GM23338 (cell line): Measurements from ENCODE around the gene H2BW2. TPM values are rescaled to one million over a fixed set of nuclear protein-coding genes. Genes with fewer than 3 reads are reported as not detected.
"Not testable (repeated sequence)": the region's sequence is repeated elsewhere in the genome, so short reads cannot be mapped to it uniquely, and the experiment has no call there.

Source experiments
- ATAC-seq: fragments of 200-7000 bp; cut with Tn5 transposase; 3 replicates; pipeline ENCODE4 v1.9.1; 2020
- DNase-seq: peaks from one replicate; pipeline ENCODE4 v3.0.0-alpha.2; 2015; ENCODE audit warnings: low spot score
- H2AFZ ChIP-seq: fragments of 200-600 bp; sonication (generic); 2 replicates; pipeline ENCODE4 v1.8.0; 2016; ENCODE audit warnings: antibody characterized with exemption, mild to moderate bottlenecking, moderate library complexity
- H3F3A ChIP-seq: fragments of 200-600 bp; sonication (generic); replicated peaks from 2 replicates; pipeline ENCODE4 v1.8.0; 2017; ENCODE audit warnings: antibody characterized with exemption, mixed run types, low read depth
- H3K27ac ChIP-seq: fragments of 200-600 bp; sonication (generic); 2 replicates; pipeline ENCODE4 v1.6.1; 2016; ENCODE audit warnings: low read depth
- H3K27me3 ChIP-seq: fragments of 200-600 bp; sonication (generic); 2 replicates; pipeline ENCODE4 v1.8.0; 2016; ENCODE audit warnings: mild to moderate bottlenecking, mixed run types, moderate library complexity; ENCODE audit not compliant: insufficient read depth
- H3K36me3 ChIP-seq: fragments of 200-600 bp; sonication (generic); 2 replicates; pipeline ENCODE4 v1.8.0; 2016; ENCODE audit warnings: mild to moderate bottlenecking; ENCODE audit not compliant: insufficient read depth
- H3K4me1 ChIP-seq: fragments of 200-600 bp; sonication (generic); 2 replicates; pipeline ENCODE4 v1.8.0; 2016; ENCODE audit warnings: mild to moderate bottlenecking, moderate library complexity; ENCODE audit not compliant: insufficient read depth
- H3K4me2 ChIP-seq: fragments of 200-600 bp; sonication (generic); 2 replicates; pipeline ENCODE4 v1.7.1; 2017; ENCODE audit warnings: mixed run types
- H3K4me3 ChIP-seq: fragments of 200-600 bp; sonication (generic); 2 replicates; pipeline ENCODE4 v1.6.1; 2016; ENCODE audit warnings: mixed run types
- H3K79me2 ChIP-seq: fragments of 200-600 bp; sonication (generic); replicated peaks from 2 replicates; pipeline ENCODE4 v1.8.0; 2017; ENCODE audit warnings: mild to moderate bottlenecking; ENCODE audit not compliant: insufficient read depth
- H3K9me2 ChIP-seq: fragments of 200-600 bp; sonication (generic); 2 replicates; pipeline ENCODE4 v1.8.0; 2017; ENCODE audit not compliant: insufficient read depth
- H4K20me1 ChIP-seq: fragments of 200-600 bp; sonication (generic); replicated peaks from 2 replicates; pipeline ENCODE4 v1.8.0; 2017; ENCODE audit warnings: mild to moderate bottlenecking; ENCODE audit not compliant: insufficient read depth
- H3K27ac Mint-ChIP-seq: 2 replicates; pipeline ENCODE4 v1.8.0; 2020; ENCODE audit warnings: inconsistent platforms, mild to moderate bottlenecking, moderate library complexity, mixed read lengths
- H3K27me3 Mint-ChIP-seq: 3 replicates; pipeline ENCODE4 v1.8.0; 2022; ENCODE audit warnings: low read depth, mild to moderate bottlenecking, moderate library complexity, mixed read lengths, inconsistent platforms; ENCODE audit not compliant: insufficient read depth, poor library complexity
- H3K36me3 Mint-ChIP-seq: 3 replicates; pipeline ENCODE4 v1.8.0; 2021; ENCODE audit warnings: low read depth, mild to moderate bottlenecking, inconsistent platforms, moderate library complexity, mixed read lengths
- H3K4me1 Mint-ChIP-seq: 3 replicates; pipeline ENCODE4 v1.8.0; 2020; ENCODE audit warnings: mild to moderate bottlenecking, inconsistent platforms, mixed read lengths
- H3K4me3 Mint-ChIP-seq: 3 replicates; pipeline ENCODE4 v1.8.0; 2021; ENCODE audit warnings: moderate library complexity, mild to moderate bottlenecking, inconsistent platforms, mixed read lengths
- H3K9me3 Mint-ChIP-seq: 3 replicates; pipeline ENCODE4 v1.8.0; 2020; ENCODE audit warnings: moderate library complexity, mild to moderate bottlenecking, inconsistent platforms, mixed read lengths
- ETS1 ChIP-seq: IDR thresholded peaks from 2 replicates; pipeline ENCODE4 v1.6.1; 2016; ENCODE audit warnings: antibody characterized with exemption
- NANOG ChIP-seq: IDR thresholded peaks from 2 replicates; pipeline ENCODE4 v1.6.1; 2016; ENCODE audit warnings: antibody characterized with exemption, borderline replicate concordance
- POLR2AphosphoS5 ChIP-seq: IDR thresholded peaks from 2 replicates; pipeline ENCODE4 v1.6.1; 2016; ENCODE audit warnings: antibody characterized with exemption, low read depth
- STAT1 ChIP-seq: IDR thresholded peaks from one replicate; pipeline ENCODE4 v1.6.1; 2016; ENCODE audit warnings: antibody characterized with exemption; ENCODE audit not compliant: unreplicated experiment
- ZNF114 ChIP-seq: fragments of 250-450 bp; sonication (Bioruptor Pico); IDR thresholded peaks from 2 replicates; pipeline ENCODE4 v1.5.0; 2020; ENCODE audit warnings: mild to moderate bottlenecking, moderate library complexity
- polyA plus RNA-seq: library from polyadenylated mRNA; unstranded; fragments of >200 nt; fragmentation: Nextera tagmentation; extraction: Ambion mirVana; gene quantifications from 2 replicates; pipeline ENCODE4 v1.2.1, GENCODE V29; 2016
- total RNA-seq: library from RNA; depleted of rRNA; stranded (reverse); fragments of >200 nt; shearing (Covaris generic); gene quantifications from 2 replicates; pipeline ENCODE4 v1.2.3, GENCODE V29; 2014
- TF ChIP-seq, protein P1 (sequence below), 2 experiments: fragments of 200-600 bp in 1 of 2; sonication (generic) in 1 of 2; conservative IDR thresholded peaks; 2 replicates each; pipeline versions ENCODE4 v1.5.1 to v1.6.1; 2016 to 2017; ENCODE audit warnings: antibody characterized with exemption in 2 of 2, low read depth in 2 of 2, mild to moderate bottlenecking in 2 of 2, moderate library complexity in 1 of 2

H2BW2 gene
- total and polyA plus RNA-seq, 2 experiments from 2014 or later = 0.16 TPM; not detected in 1

- H2AFZ ChIP-seq, H3K27me3 Mint-ChIP-seq, H3K27me3 ChIP-seq, H3K4me1 ChIP-seq, H3K9me2 ChIP-seq, H3K4me1 Mint-ChIP-seq, H3K36me3 ChIP-seq, H3K36me3 Mint-ChIP-seq, H3K4me3 ChIP-seq, H3K79me2 ChIP-seq, DNase-seq, H3K27ac ChIP-seq, H4K20me1 ChIP-seq, H3F3A ChIP-seq, H3K4me2 ChIP-seq, ATAC-seq, H3K9me3 Mint-ChIP-seq, H3K27ac Mint-ChIP-seq, H3K4me3 Mint-ChIP-seq: not testable (repeated sequence)
These were observed 38.1 kb downstream of the H2BW2 start for GRCh38 chrX:104077854-104078253.

DNA sequence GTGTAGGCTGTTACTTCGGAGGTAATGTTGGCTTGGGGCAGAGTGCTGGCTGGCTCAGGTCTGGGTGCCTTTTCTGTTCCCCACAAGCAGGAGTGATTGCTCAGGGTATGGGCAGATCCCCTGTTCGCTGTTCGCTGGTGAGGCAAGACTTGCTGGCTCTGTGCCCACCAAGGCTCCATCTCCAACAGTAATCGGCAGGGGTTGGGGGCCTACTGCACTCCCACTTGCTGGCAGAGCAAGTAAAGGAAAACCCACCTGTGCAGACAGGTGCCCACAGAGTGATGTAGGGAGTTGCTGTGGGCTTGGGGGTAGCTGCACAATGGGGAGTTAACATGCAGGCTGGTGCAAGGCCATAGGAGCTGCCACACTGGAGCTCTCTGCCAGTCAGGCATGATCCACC, 44.3 kb downstream of the H2BW2 start:
- H3K27me3 Mint-ChIP-seq = no peaks in the 10 kb centered on the region
- Histone ChIP-seq H4K20me1 (no peaks in the 10 kb centered on the region), H3K27ac (no peak overlapping the region), H3K4me2 (no peak overlapping the region), H2AFZ (no peak overlapping the region), H3K79me2 (no peaks in the 10 kb centered on the region), H3K4me1 (no peaks in the 10 kb centered on the region), H3K4me3 (no peak overlapping the region), H3K27me3 (no peaks in the 10 kb centered on the region), H3F3A (no peaks in the 10 kb centered on the region), H3K9me2 (no peaks in the 10 kb centered on the region), H3K36me3 (no peaks in the 10 kb centered on the region)
- no peak overlapping the region for H3K27ac Mint-ChIP-seq
- H3K4me3 Mint-ChIP-seq = no peak overlapping the region
- H3K9me3 Mint-ChIP-seq = no peaks in the 10 kb centered on the region
- TF ChIP-seq ETS1 (no peak), STAT1 (no peak)
- ATAC-seq = no peak
- no peak for DNase-seq
- H3K36me3 Mint-ChIP-seq = no peaks in the 10 kb centered on the region
- no peaks in the 10 kb centered on the region for H3K4me1 Mint-ChIP-seq

GRCh38 chrX:104084534-104085277, 45.0 kb downstream of the H2BW2 start:
- Histone ChIP-seq H2AFZ (no peak overlapping the region), H3K4me1 (no peaks in the 10 kb centered on the region), H3K27me3 (no peaks in the 10 kb centered on the region), H3K36me3 (no peaks in the 10 kb centered on the region), H3K4me3 (no peak overlapping the region), H3K4me2 (no peak overlapping the region), H3K79me2 (no peaks in the 10 kb centered on the region), H3K27ac (no peak overlapping the region), H4K20me1 (no peaks in the 10 kb centered on the region), H3F3A (no peaks in the 10 kb centered on the region), H3K9me2 (no peaks in the 10 kb centered on the region)
- ATAC-seq = no peak
- H3K27me3 Mint-ChIP-seq = no peaks in the 10 kb centered on the region
- no peaks in the 10 kb centered on the region for H3K9me3 Mint-ChIP-seq
- H3K27ac Mint-ChIP-seq = no peak overlapping the region
- no peaks in the 10 kb centered on the region for H3K4me1 Mint-ChIP-seq
- no peak for DNase-seq
- no peak overlapping the region for H3K4me3 Mint-ChIP-seq
- no peaks in the 10 kb centered on the region for H3K36me3 Mint-ChIP-seq
- TF ChIP-seq, protein P1, sequence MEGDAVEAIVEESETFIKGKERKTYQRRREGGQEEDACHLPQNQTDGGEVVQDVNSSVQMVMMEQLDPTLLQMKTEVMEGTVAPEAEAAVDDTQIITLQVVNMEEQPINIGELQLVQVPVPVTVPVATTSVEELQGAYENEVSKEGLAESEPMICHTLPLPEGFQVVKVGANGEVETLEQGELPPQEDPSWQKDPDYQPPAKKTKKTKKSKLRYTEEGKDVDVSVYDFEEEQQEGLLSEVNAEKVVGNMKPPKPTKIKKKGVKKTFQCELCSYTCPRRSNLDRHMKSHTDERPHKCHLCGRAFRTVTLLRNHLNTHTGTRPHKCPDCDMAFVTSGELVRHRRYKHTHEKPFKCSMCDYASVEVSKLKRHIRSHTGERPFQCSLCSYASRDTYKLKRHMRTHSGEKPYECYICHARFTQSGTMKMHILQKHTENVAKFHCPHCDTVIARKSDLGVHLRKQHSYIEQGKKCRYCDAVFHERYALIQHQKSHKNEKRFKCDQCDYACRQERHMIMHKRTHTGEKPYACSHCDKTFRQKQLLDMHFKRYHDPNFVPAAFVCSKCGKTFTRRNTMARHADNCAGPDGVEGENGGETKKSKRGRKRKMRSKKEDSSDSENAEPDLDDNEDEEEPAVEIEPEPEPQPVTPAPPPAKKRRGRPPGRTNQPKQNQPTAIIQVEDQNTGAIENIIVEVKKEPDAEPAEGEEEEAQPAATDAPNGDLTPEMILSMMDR (conservative IDR thresholded peaks at IDR 0.05; ENCODE audit: low read depth in 2 of 2) = no peak
- TF ChIP-seq STAT1 (no peak), ZNF114 (no peak), POLR2AphosphoS5 (no peak), NANOG (no peak), ETS1 (no peak)
